Transverse colon (tissue), 4 donors: ENCODE results near the gene GMPPA. TPM values are rescaled to one million over a fixed set of nuclear protein-coding genes. Genes with fewer than 3 reads are reported as not detected.

Source experiments
- DNase-seq: peaks from one replicate; pipeline ENCODE4 v3.0.0-alpha.2; 2019
- H3K27ac ChIP-seq, 4 donors: fragments of 200-600 bp; sonication (generic); 2 replicates each; pipeline ENCODE4 v1.5.1; 2016 to 2018; ENCODE audit warnings: inconsistent platforms in 4 of 4
- H3K27me3 ChIP-seq: fragments of 200-600 bp; sonication (generic); 2 replicates; pipeline ENCODE4 v1.5.1; 2017; ENCODE audit warnings: inconsistent platforms
- H3K36me3 ChIP-seq, 4 donors: fragments of 200-600 bp; sonication (generic); 2 replicates each; pipeline ENCODE4 v1.5.1; 2017 to 2019; ENCODE audit warnings: inconsistent platforms in 4 of 4
- H3K4me1 ChIP-seq, 4 donors: fragments of 200-600 bp; sonication (generic); 2 replicates each; pipeline ENCODE4 v1.5.1; 2017 to 2020; ENCODE audit warnings: inconsistent platforms in 4 of 4
- H3K4me3 ChIP-seq, 4 donors: fragments of 200-600 bp; sonication (generic); 1 replicate in 1 of 4; 2 replicates in 3 of 4; pipeline versions ENCODE4 v1.5.1 to v1.6.1; 2017 to 2019; ENCODE audit warnings: inconsistent platforms in 4 of 4
- H3K9me3 ChIP-seq, 2 donors: fragments of 200-600 bp; sonication (generic); 2 replicates each; pipeline ENCODE4 v1.5.1; 2017 to 2019; ENCODE audit warnings: inconsistent platforms in 2 of 2
- EP300 ChIP-seq: sonication (generic); formaldehyde crosslinking; IDR thresholded peaks from one replicate; pipeline ENCODE4 v1.6.1; 2017; ENCODE audit warnings: antibody characterized with exemption, low read depth
- POLR2A ChIP-seq: fragments of 450-650 bp; IDR thresholded peaks from one replicate; pipeline ENCODE4 v1.6.1; 2016; ENCODE audit warnings: antibody characterized with exemption, mild to moderate bottlenecking, moderate library complexity
- POLR2AphosphoS5 ChIP-seq, 3 donors: sonication (generic); formaldehyde crosslinking; IDR thresholded peaks; one replicate each; pipeline ENCODE4 v1.6.1; 2016; ENCODE audit warnings: antibody characterized with exemption in 3 of 3
- WGBS, 2 donors: methylation state at CpG; one replicate each; pipeline ENCODE4 v1.1.5; 2018; ENCODE audit warnings: low coverage in 1 of 2; 5-methylcytosine and 5-hydroxymethylcytosine counted together
- in situ Hi-C, 4 donors: fragments of 200-750 bp; cut with MboI; loops; one replicate each; pipeline versions ENCODE4 v1.15.0 to v1.15.1; 2017; ENCODE audit warnings: low sequenced_read_pairs in 3 of 4, low pct_ligation_motif_present in 1 of 4, low pct_unique_long_range_greater_than_20kb in 1 of 4
- intact Hi-C: fragments of 100-400 bp; cut with DNase I; formaldehyde crosslinking; loops from one replicate; pipeline ENCODE4 v1.15.1; 2023; ENCODE audit warnings: low total_unique reads
- total RNA-seq, 4 donors: library from RNA; depleted of rRNA; stranded (reverse); fragments of >200 nt; gene quantifications; one replicate each; pipeline ENCODE4 v1.1.0, GENCODE V29; 2016
- TF ChIP-seq, protein P1 (sequence below), 5 experiments: fragments of 200-600 bp in 3 of 5; fragments of 450-650 bp in 2 of 5; sonication (generic) in 3 of 5; IDR thresholded peaks; 1 replicate in 2 of 5; 2 replicates in 3 of 5; pipeline ENCODE4 v1.5.1; 2016 to 2017; ENCODE audit warnings: antibody characterized with exemption in 5 of 5, inconsistent platforms in 3 of 5, mild to moderate bottlenecking in 2 of 5, moderate library complexity in 1 of 5

GMPPA gene
- total RNA-seq, 4 donors from 2014 or later, result 25.1 to 41.1 (median 36.4) TPM

DNA sequence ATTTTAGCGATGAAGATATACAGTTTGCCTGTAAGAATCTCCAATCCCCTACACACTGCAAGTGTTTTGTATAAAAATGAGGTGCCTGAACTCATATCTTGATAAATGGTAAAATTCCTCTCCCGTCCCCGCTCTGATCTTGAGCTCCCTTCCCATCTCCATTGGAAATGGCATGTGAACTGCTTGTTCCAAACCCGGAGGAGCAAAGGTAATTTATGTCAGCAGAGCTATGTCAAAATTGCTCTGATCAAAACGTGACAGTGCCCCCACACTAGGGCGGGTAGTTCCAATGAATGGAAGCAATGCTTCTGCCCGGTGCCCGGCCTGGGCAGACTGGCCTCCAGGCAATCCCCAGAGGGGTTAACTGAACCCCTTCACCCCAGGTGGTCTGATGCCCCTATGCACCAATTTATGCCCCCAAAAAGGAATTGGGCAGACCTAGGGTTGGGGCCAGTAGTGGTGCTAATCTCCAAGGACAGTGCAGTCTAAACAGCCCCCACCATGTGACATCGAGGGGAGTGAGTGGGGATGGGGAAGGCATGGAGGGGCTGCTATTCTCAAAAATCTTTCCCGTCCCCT, 3.6 kb upstream of the GMPPA start:
- DNase-seq, result no peak
- Histone ChIP-seq H3K9me3 (no peaks in the 10 kb centered on the region), H3K27ac (peak overlapping the region in 3 of 4 donors; percentile 87 to 99 (median 97)), H3K4me1 (peaks cover 12 to 36% (median 25%) of the 10 kb centered on the region in 4 donors), H3K27me3 (peaks cover 46% of the 10 kb centered on the region), H3K36me3 (no peaks in the 10 kb centered on the region), H3K4me3 (no peak overlapping the region)
- in situ Hi-C loops (no loop called here), intact Hi-C loops (no loop called here)
- WGBS, 2 donors, result 13% methylated on average over 10 of the region's 10 CpGs; no CpG with 5 or more reads in 1 of the 2 donors
- TF ChIP-seq, protein P1, sequence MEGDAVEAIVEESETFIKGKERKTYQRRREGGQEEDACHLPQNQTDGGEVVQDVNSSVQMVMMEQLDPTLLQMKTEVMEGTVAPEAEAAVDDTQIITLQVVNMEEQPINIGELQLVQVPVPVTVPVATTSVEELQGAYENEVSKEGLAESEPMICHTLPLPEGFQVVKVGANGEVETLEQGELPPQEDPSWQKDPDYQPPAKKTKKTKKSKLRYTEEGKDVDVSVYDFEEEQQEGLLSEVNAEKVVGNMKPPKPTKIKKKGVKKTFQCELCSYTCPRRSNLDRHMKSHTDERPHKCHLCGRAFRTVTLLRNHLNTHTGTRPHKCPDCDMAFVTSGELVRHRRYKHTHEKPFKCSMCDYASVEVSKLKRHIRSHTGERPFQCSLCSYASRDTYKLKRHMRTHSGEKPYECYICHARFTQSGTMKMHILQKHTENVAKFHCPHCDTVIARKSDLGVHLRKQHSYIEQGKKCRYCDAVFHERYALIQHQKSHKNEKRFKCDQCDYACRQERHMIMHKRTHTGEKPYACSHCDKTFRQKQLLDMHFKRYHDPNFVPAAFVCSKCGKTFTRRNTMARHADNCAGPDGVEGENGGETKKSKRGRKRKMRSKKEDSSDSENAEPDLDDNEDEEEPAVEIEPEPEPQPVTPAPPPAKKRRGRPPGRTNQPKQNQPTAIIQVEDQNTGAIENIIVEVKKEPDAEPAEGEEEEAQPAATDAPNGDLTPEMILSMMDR (IDR thresholded peaks at IDR 0.05), result peak in 1 of 5 experiments; percentile 56
- no peak for TF ChIP-seq POLR2AphosphoS5 (IDR thresholded peaks at IDR 0.05)
- no peak for TF ChIP-seq POLR2A

DNA sequence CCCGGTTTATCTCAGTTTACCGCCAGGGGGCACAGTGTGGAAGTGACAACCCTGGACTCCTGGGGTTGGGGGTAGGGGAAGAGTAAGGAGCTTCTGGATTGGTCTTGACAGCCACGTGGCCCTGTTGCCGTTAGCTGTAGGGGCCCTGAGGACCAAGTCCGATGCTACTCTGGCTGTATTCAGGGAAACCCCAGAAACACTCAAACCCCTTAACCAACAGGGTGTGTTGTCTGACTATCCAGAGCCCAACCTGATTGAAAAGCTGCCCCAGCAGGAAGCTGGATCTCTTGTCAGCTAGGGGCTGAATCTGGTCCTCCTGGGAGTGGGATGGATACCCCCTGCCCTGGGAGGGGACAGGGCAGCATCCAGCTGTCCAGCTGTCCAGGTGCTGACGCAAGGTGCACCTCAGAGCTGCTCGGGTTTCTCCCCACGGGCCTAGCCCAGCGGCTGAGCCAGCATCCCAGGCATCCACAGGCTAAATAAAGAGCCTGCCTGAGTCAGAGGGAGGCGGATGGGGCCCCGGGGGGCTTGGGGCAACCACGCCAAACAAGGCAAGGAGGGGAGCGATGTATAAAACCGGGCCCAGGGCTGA, 3.1 kb upstream of the GMPPA start:
- WGBS, 2 donors, result 30% methylated on average over 13 of the region's 14 CpGs; no CpG with 5 or more reads in 1 of the 2 donors

GRCh38 chr2:219496247-219496824, 2.4 kb upstream of the GMPPA start:
- TF ChIP-seq, protein P1 (IDR thresholded peaks at IDR 0.05), result no peak
- no peak for TF ChIP-seq EP300
- no peak for TF ChIP-seq POLR2A
- TF ChIP-seq POLR2AphosphoS5 (IDR thresholded peaks at IDR 0.05), result no peak
- no peaks in the 10 kb centered on the region for H3K36me3 ChIP-seq
- peak overlapping the region; percentile 87 to 99 (median 95) for H3K27ac ChIP-seq
- WGBS, 2 donors, result 42% methylated on average over 18 of the region's 20 CpGs; no CpG with 5 or more reads in 1 of the 2 donors
- H3K4me1 ChIP-seq, result peaks cover 12 to 36% (median 26%) of the 10 kb centered on the region in 4 donors
- DNase-seq, result no peak
- peaks cover 46% of the 10 kb centered on the region for H3K27me3 ChIP-seq
- H3K9me3 ChIP-seq, result no peaks in the 10 kb centered on the region
- intact Hi-C loops, result no loop called here
- in situ Hi-C loops, result no loop called here
- no peak overlapping the region for H3K4me3 ChIP-seq

More for the DNA sequence above, 3.1 kb upstream of the GMPPA start:
- peak; percentile 62 for DNase-seq
- H3K36me3 ChIP-seq, result no peaks in the 10 kb centered on the region
- TF ChIP-seq, protein P1 (IDR thresholded peaks at IDR 0.05), result peak in 4 of 5 experiments; percentile 51 to 74 (median 56)
- no peak for TF ChIP-seq POLR2A
- H3K4me3 ChIP-seq, result no peak overlapping the region
- peaks cover 46% of the 10 kb centered on the region for H3K27me3 ChIP-seq
- in situ Hi-C loops (no loop called here), intact Hi-C loops (no loop called here)
- peaks cover 12 to 36% (median 26%) of the 10 kb centered on the region in 4 donors for H3K4me1 ChIP-seq
- H3K27ac ChIP-seq, result peak overlapping the region; percentile 87 to 99 (median 95)
- no peaks in the 10 kb centered on the region for H3K9me3 ChIP-seq

GRCh38 chr2:219496825-219497494, 1.7 kb upstream of the GMPPA start:
- Histone ChIP-seq H3K27me3 (peaks cover 46% of the 10 kb centered on the region), H3K4me1 (peaks cover 12 to 36% (median 26%) of the 10 kb centered on the region in 4 donors), H3K9me3 (no peaks in the 10 kb centered on the region), H3K27ac (peak overlapping the region; percentile 87 to 99 (median 95)), H3K4me3 (peak overlapping the region in 3 of 4 donors; percentile 14 to 84 (median 77)), H3K36me3 (no peaks in the 10 kb centered on the region)
- 16% methylated on average over 37 of the region's 61 CpGs; no CpG with 5 or more reads in 1 of the 2 donors for WGBS, 2 donors
- peak; percentile 38 for DNase-seq
- peak in 1 of 3 donors; percentile 29 for TF ChIP-seq POLR2AphosphoS5 (IDR thresholded peaks at IDR 0.05)
- TF ChIP-seq EP300, result no peak
- intact Hi-C loops (no loop called here), in situ Hi-C loops (no loop called here)
